Stimulated activated CD4-positive, alpha-beta T cell treated with anti-CD3 and anti-CD28 coated beads, Interleukin-12 subunit alpha, Interleukin-12 subunit beta, amount 100 ng/mL, for 4 hours (primary cell): ENCODE results near the gene FREM3.
"Not testable (repeated sequence)": the region's sequence is repeated elsewhere in the genome, so short reads cannot be mapped to it uniquely, and the experiment has no call there.

Experiments
- DNase-seq: peaks from one replicate; pipeline ENCODE4 v3.0.0-alpha.2; 2020

Gene FREM3

GRCh38 chr4:143700416-143701352 is at the start of gene FREM3:
Gene FREM3, minus strand, starts transcription at chr4:143700675. Its CDS starts 0 bp downstream, at chr4:143700675.
- no peak for DNase-seq

- DNase-seq: no peak
These were observed 45.4 kb upstream of the FREM3 start for GRCh38 chr4:143745874-143746273.

- no peak for DNase-seq
These were observed 43.1 kb upstream of the FREM3 start for GRCh38 chr4:143743591-143743990.

- no peak for DNase-seq
These were observed 42.4 kb upstream of the FREM3 start for GRCh38 chr4:143742834-143743233.

- DNase-seq: no peak
These were observed 36.4 kb upstream of the FREM3 start for GRCh38 chr4:143736861-143737260.

- DNase-seq: not testable (repeated sequence)
These were observed 35.6 kb upstream of the FREM3 start for GRCh38 chr4:143736061-143736460.

- DNase-seq: no peak
These were observed 27.7 kb upstream of the FREM3 start for GRCh38 chr4:143728166-143728565.

GRCh38 chr4:143726714-143727113 is 26.2 kb upstream of the FREM3 start:
- no peak for DNase-seq

GRCh38 chr4:143721317-143721716 is 20.8 kb upstream of the FREM3 start:
- DNase-seq: no peak

GRCh38 chr4:143718748-143719147 is 18.3 kb upstream of the FREM3 start:
- DNase-seq: not testable (repeated sequence)

GRCh38 chr4:143713955-143714625 is 13.6 kb upstream of the FREM3 start:
- no peak for DNase-seq

- no peak for DNase-seq
These were observed 13.1 kb upstream of the FREM3 start for GRCh38 chr4:143713553-143713952.

- DNase-seq: no peak
These were observed 11.7 kb upstream of the FREM3 start for GRCh38 chr4:143712155-143712550.

- DNase-seq: no peak
These were observed 11.2 kb upstream of the FREM3 start for GRCh38 chr4:143711543-143712154.

- DNase-seq: no peak
These were observed 890 bp upstream of the FREM3 start for GRCh38 chr4:143701365-143701764.

GRCh38 chr4:143700046-143700415 is 444 bp downstream of the FREM3 start:
- no peak for DNase-seq

- DNase-seq: no peak
These were observed 987 bp downstream of the FREM3 start for GRCh38 chr4:143699331-143700045.

- DNase-seq: no peak
These were observed 6.6 kb downstream of the FREM3 start for GRCh38 chr4:143693856-143694255.

GRCh38 chr4:143692241-143692640 is 8.2 kb downstream of the FREM3 start:
- DNase-seq: no peak

- DNase-seq: no peak
These were observed 21.0 kb downstream of the FREM3 start for GRCh38 chr4:143679434-143679833.

- DNase-seq: not testable (repeated sequence)
These were observed 26.8 kb downstream of the FREM3 start for GRCh38 chr4:143673629-143674028.

GRCh38 chr4:143668930-143669552 is 31.4 kb downstream of the FREM3 start:
- no peak for DNase-seq

- no peak for DNase-seq
These were observed 33.0 kb downstream of the FREM3 start for GRCh38 chr4:143667461-143667860.
